Heart left ventricle (tissue), 13 donors: ENCODE measurements around the gene SWT1.
"Not testable (repeated sequence)": the region's sequence is repeated elsewhere in the genome, so short reads cannot be mapped to it uniquely, and the experiment has no call there.

Experiments used
- POLR2A ChIP-seq, 2 donors: fragments of 450-650 bp; IDR thresholded peaks; one replicate each; pipeline ENCODE4 v1.6.1; 2017; ENCODE audit warnings: antibody characterized with exemption in 2 of 2, mild to moderate bottlenecking in 2 of 2, moderate library complexity in 2 of 2
- TF ChIP-seq, protein P1 (sequence below), 12 donors: fragments of 200-600 bp; sonication (generic) in 4 of 12; IDR thresholded peaks; one replicate each; pipeline versions ENCODE4 v1.5.0 to v1.8.0; 2018 to 2022; ENCODE audit warnings: antibody characterized with exemption in 12 of 12, mild to moderate bottlenecking in 5 of 12
- donor health status: ischemic (EF 13 %, LVEDD 7.1; RV severe dilation, severe dysfunction).
- donor health status: DM: no; HTN: yes; CAD: no.
- donor health status: DM: no; HTN: no; CAD: no.
- donor health status: ischemic (EF 25% LVEDD 6.9; RV normal size, moderate dysfunction).
- donor health status: ischemic (EF 25% LVEDD 5.7; RV mildly dilated, moderate dysfunction).
- donor health status: ischemic (EF 35%, LVEDD 5.7; RV mildly dilated, moderate dysfunction).
- donor health status: nonischemic (EF 11% LVEDD 7.7; RV severe dilation, severe dysfunction).
- donor health status: DM: yes; HTN: yes; CAD: no.
- donor health status: PGD.
- donor health status: ischemic (EF 29% LVEDD 5.4; RV normal size, mild dysfunction).
- donor health status: nonischemic (EF 23%, LVEDD 6.1; RV moderate dilation, normal function).

DNA sequence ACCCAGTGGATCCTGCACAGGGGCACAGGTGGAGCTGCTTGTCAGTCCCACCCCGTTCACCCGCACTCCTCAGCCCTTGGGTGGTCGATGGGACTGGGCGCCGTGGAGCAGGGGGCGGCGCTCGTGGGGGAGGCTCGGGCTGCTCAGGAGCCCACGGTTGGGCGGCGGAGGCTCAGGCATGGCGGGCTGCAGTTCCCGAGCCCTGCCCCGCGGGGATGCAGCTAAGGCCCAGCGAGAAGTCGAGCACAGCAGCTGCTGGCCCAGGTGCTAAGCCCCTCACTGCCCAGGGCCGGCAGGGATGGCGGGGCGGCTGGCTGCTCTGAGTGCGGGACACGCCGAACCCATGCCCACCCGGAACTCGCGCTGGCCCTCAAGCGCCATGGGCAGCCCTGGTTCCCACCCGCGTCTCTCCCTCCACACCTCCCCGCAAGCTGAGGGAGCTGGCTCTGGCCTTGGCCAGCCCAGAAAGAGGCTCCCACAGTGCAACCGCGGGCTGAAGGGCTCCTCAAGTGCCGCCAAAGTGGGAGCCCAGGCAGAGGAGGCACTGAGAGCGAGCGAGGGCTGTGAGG, 164.8 kb downstream of the SWT1 start:
- TF ChIP-seq, protein P1, sequence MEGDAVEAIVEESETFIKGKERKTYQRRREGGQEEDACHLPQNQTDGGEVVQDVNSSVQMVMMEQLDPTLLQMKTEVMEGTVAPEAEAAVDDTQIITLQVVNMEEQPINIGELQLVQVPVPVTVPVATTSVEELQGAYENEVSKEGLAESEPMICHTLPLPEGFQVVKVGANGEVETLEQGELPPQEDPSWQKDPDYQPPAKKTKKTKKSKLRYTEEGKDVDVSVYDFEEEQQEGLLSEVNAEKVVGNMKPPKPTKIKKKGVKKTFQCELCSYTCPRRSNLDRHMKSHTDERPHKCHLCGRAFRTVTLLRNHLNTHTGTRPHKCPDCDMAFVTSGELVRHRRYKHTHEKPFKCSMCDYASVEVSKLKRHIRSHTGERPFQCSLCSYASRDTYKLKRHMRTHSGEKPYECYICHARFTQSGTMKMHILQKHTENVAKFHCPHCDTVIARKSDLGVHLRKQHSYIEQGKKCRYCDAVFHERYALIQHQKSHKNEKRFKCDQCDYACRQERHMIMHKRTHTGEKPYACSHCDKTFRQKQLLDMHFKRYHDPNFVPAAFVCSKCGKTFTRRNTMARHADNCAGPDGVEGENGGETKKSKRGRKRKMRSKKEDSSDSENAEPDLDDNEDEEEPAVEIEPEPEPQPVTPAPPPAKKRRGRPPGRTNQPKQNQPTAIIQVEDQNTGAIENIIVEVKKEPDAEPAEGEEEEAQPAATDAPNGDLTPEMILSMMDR (IDR thresholded peaks at IDR 0.05): not testable (repeated sequence)
- not testable (repeated sequence) for TF ChIP-seq POLR2A (IDR thresholded peaks at IDR 0.05)
